GM12801 (cell line): Measurements from ENCODE around the gene PHACTR3.

Source experiments
- TF ChIP-seq, protein P1 (sequence below): IDR thresholded peaks from one replicate; pipeline ENCODE4 v1.5.1; 2011; ENCODE audit warnings: control low read depth; ENCODE audit not compliant: insufficient read length; ENCODE audit errors: extremely low read depth

The PHACTR3 gene

DNA sequence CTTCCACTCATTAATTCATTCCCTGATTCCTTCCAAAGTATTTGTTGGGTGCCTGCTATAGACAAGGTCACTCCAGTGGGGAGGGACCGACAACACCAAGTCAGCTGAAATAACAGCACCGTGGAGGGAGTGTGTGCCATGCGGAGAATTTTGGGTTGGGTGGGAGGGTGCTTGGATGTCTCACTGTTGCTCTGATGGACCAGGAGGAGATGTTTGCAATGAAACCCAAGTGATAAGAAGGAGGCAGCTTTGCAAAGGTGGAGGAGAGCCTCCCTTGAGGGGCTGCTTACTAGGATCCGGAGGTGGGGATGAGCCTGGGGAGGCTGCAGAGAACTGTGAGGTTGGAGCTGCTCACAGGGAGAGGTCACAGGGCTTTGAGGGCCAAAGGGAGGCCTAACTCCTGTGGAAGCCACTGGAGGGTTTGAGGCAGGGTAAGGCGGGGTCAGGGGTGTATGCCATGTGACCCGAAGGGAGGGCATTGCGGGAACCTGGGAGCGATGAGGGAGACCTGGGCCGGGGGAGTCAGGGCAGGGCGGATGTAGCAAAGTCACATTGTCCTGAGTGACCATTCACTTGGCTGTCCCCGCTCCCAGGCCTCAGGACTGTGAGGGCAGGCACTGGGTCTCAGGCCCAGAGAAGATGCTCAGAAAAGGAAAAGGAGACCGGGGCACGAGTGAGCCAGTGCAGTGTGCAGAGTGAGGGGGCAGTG, 124.5 kb downstream of the PHACTR3 start:
- TF ChIP-seq, protein P1, sequence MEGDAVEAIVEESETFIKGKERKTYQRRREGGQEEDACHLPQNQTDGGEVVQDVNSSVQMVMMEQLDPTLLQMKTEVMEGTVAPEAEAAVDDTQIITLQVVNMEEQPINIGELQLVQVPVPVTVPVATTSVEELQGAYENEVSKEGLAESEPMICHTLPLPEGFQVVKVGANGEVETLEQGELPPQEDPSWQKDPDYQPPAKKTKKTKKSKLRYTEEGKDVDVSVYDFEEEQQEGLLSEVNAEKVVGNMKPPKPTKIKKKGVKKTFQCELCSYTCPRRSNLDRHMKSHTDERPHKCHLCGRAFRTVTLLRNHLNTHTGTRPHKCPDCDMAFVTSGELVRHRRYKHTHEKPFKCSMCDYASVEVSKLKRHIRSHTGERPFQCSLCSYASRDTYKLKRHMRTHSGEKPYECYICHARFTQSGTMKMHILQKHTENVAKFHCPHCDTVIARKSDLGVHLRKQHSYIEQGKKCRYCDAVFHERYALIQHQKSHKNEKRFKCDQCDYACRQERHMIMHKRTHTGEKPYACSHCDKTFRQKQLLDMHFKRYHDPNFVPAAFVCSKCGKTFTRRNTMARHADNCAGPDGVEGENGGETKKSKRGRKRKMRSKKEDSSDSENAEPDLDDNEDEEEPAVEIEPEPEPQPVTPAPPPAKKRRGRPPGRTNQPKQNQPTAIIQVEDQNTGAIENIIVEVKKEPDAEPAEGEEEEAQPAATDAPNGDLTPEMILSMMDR = no peak

DNA sequence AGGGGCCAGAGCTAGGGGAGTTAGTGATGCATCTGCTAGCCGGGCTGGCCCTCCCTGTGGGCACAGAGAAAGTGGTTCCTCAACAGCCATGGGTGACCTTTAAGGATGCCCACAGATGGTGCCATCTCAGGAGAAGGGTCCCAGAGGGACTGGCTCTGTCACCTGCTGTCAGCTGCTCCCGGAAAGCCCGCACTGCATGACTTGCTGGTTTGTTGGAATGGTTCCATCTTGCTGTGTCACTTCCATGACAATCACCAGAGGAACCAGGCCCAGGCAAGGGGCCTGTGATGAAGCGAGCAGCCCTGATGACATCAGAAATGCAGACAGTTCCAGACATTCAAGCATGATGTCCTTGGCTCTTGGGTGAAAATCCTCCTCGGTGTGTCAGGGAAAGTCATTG, 125.2 kb downstream of the PHACTR3 start:
- TF ChIP-seq, protein P1 = no peak

DNA sequence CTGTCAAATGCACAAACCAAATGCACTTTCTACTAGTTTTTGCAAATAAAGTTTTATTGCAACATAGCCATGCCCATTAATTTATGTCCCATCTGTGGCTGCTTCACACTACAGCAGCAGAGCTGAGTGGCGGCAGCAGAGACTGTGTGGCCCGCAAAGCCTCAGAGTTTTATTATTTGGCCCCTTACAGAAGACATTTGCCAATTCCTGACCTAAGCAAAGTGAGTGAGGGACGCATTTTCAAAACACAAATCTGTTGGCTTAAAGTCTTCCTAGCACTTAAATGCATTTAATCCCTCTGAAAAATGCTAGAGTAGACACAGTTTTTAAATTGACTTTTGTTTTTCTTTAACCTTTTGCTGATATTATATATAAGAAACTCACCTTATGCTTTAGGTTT, 126.4 kb downstream of the PHACTR3 start:
- TF ChIP-seq, protein P1 = no peak

DNA sequence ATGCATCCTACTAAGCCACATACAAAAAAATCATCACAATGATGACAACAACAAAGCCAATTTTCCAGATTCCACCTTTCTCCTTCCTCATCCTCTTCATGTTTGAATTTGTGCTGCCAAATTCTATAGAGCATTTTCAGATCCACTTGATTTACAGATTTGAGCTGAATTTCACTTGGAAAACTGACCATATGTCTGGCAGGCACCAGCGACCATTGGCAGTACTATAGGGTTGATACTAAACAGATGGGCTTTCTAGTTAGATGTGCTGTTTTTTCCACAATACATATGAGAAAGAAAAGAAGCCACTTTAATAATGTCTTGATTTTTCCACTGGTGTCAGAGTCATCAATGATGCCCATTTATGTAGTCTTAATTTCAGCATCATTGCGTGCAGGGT, 127.0 kb downstream of the PHACTR3 start:
- TF ChIP-seq, protein P1 = no peak

DNA sequence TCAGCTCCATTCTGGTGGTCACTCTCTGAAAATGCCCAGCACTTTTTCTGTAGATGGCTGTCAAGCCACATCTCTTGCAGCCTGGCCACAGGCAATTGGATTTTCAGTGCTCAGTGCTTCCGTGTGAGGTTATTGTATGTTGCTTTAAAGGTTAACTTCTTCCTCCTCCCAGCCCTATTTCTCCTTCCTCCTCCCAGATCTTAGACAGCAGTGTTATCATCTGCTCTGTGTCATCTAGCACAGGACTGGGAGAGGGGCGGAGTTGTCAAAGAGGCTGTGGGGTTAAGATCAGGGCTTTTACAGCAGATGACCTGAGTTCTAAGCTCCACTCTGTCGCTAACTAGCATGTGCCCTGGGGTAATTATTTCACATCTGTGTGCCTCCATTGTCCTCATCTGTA, 129.0 kb downstream of the PHACTR3 start:
- TF ChIP-seq, protein P1 = no peak

DNA sequence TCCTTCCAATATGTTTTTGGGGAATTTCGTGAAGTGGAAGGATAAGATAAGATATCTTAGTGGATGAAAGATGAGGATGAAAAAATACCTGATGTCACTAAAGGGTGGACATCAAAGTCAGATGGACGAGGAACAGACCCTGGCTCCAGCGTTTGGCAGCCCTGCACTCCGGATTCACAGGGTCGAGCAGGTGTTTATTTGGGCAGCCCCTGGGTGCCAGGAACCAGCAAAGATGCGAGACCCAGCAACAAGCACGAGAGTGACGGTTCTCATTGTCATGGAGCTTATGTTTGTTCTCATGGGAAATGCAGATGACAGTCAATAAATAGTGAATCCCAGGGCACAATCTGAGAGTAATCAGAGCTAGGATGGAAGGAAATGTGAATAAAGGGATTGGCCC, 131.1 kb downstream of the PHACTR3 start:
- TF ChIP-seq, protein P1 = no peak

DNA sequence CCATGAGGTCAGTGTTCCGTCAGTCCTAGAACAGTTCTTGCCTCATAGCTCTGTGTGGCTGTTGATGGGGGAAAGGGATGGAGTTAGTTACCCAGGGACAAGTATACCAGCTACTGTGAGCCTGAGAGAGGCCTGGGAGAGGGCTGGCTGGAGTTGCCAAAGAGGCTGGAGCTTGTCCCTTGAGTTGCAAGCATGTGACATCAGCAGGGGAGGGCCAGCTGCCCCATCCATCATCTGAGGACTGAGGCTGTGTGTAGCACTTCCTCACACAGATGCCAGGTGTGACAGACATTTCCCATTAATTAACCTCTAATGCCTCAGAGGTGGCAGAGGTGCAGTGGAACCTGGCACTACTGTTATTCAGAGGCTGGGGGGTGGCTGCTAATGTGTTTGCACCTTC, 131.6 kb downstream of the PHACTR3 start:
- TF ChIP-seq, protein P1 = no peak
